ENCODE results near the gene TARS2.
A peak's percentile ranks its signal among the peaks of the same experiment; 100 is the strongest.

The TARS2 gene

DNA sequence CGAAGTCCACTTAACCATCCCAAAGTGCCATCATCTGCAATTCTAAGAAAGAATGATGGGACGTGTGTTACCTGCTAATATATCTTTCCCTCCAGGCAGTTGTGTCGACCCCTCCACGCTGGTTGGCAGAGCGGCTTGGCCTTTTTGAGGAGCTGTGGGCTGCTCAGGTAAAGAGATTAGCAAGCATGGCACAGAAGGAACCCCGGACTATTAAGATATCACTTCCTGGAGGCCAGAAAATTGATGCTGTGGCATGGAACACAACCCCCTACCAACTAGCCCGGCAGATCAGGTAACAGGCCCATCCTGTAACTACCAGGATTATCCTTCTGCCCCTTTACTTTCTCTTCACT, 520 bp downstream of the TARS2 start:
- no peak for TF ChIP-seq CTCF (IDR thresholded peaks at IDR 0.05)
- Mint-ChIP-seq H3K9me3 (no peaks in the 10 kb centered on the region), H3K4me1 (peaks cover 26% of the 10 kb centered on the region), H3K4me3 (peak overlapping the region; percentile 98), H3K27me3 (ENCODE audit: low read depth, poor library complexity) (peaks cover 4% of the 10 kb centered on the region), H3K36me3 (ENCODE audit: low read depth) (peaks cover 19% of the 10 kb centered on the region), H3K27ac (peak overlapping the region; percentile 82)
- no peak for DNase-seq

DNA sequence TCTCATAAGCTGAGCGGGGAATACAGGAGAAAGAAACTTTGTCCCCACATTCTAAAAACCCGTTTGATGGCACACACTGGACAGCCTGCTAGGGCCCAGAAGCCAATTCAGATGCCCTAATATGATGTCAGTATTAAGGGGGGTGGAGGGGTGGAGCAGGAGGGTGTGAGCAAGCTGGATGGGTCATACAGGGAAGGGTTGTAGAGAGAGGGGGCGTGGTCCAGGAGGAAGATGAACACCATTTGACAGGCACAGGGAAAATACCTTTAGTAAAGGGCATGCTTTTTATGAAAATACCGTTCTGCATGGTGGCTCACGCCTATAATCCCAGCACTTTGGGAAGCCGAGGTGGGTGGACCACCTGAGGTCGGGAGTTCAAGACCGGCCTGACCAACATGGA, 6.0 kb downstream of the TARS2 start:
- Mint-ChIP-seq H3K4me3 (no peak overlapping the region), H3K27me3 (ENCODE audit: low read depth, poor library complexity) (peaks cover 3% of the 10 kb centered on the region), H3K4me1 (peaks cover 12% of the 10 kb centered on the region), H3K36me3 (ENCODE audit: low read depth) (peaks cover 61% of the 10 kb centered on the region), H3K9me3 (no peaks in the 10 kb centered on the region), H3K27ac (no peak overlapping the region)
- no peak for DNase-seq
- no peak for TF ChIP-seq CTCF (IDR thresholded peaks at IDR 0.05)

DNA sequence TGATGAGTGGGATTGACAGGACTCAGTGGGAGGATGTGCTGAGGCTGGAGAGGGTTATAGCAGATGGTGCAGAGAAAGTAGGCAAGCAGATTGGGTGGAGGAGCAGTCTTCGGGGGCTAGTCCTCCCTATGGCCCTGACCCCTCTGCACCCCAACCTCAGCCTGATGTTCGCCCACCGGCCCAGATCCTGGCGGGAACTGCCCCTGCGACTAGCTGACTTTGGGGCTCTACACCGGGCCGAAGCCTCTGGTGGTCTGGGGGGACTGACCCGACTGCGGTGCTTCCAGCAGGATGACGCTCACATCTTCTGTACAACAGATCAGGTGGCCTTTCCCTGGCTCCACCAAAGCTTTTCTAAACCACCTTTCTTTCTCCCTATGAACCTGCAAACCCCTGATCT, 11.1 kb downstream of the TARS2 start:
- Mint-ChIP-seq H3K4me3 (no peak overlapping the region), H3K4me1 (no peaks in the 10 kb centered on the region), H3K9me3 (no peaks in the 10 kb centered on the region), H3K36me3 (ENCODE audit: low read depth) (peaks cover 74% of the 10 kb centered on the region), H3K27me3 (ENCODE audit: low read depth, poor library complexity) (no peaks in the 10 kb centered on the region), H3K27ac (peak overlapping the region; percentile 69)
- DNase-seq, result no peak
- no peak for TF ChIP-seq CTCF (IDR thresholded peaks at IDR 0.05)

- H3K27ac Mint-ChIP-seq, result peak overlapping the region; percentile 99
Measured at GRCh38 chr1:150505431-150505830, 18.2 kb downstream of the TARS2 start.

GRCh38 chr1:150507912-150508864, 21.0 kb downstream of the TARS2 start, which contains the start of gene ECM1:
ECM1 (plus strand) TSS chr1:150508109; CDS start chr1:150508210, 101 bp downstream.
- DNase-seq, result no peak
- peaks cover 53% of the 10 kb centered on the region for H3K36me3 Mint-ChIP-seq (ENCODE audit: low read depth)

More at GRCh38 chr1:150505431-150505830, 18.2 kb downstream of the TARS2 start:
- Mint-ChIP-seq H3K4me1 (peaks cover 50% of the 10 kb centered on the region), H3K27me3 (ENCODE audit: low read depth, poor library complexity) (no peaks in the 10 kb centered on the region), H3K4me3 (peak overlapping the region; percentile 21), H3K36me3 (ENCODE audit: low read depth) (peaks cover 55% of the 10 kb centered on the region), H3K9me3 (no peaks in the 10 kb centered on the region)
- no peak for DNase-seq
- no peak for TF ChIP-seq CTCF (IDR thresholded peaks at IDR 0.05)

More at GRCh38 chr1:150507912-150508864, 21.0 kb downstream of the TARS2 start, which contains the start of gene ECM1:
- Mint-ChIP-seq H3K9me3 (no peaks in the 10 kb centered on the region), H3K4me1 (peaks cover 74% of the 10 kb centered on the region), H3K4me3 (no peak within 1 kb of the TSS), H3K27me3 (ENCODE audit: low read depth, poor library complexity) (no peaks in the 10 kb centered on the region), H3K27ac (peak within 1 kb of the TSS; percentile 99)
- TF ChIP-seq CTCF (IDR thresholded peaks at IDR 0.05), result no peak
